Activated CD4-positive, CD25-positive, alpha-beta regulatory T cell (primary cell): Measurements from ENCODE around the gene LPO.

Experiments
- DNase-seq, 4 experiments: peaks; one replicate each; lab custom pipeline; 2025; lab: John Stamatoyannopoulos, UW

Gene LPO

GRCh38 chr17:58277802-58278595 lies 39.6 kb downstream of the LPO start:
- no peak for DNase-seq

- DNase-seq, result no peak
These were observed 40.3 kb downstream of the LPO start for GRCh38 chr17:58278661-58279015.

- DNase-seq, result no peak
These were observed 40.8 kb downstream of the LPO start for GRCh38 chr17:58279016-58279711.

- no peak for DNase-seq
These were observed 41.5 kb downstream of the LPO start for GRCh38 chr17:58279736-58280479.

GRCh38 chr17:58280480-58281217 lies 42.3 kb downstream of the LPO start, which contains the start of gene MPO:
MPO (minus strand) TSS chr17:58280935; CDS start chr17:58280758, 177 bp downstream.
- DNase-seq, result no peak

- no peak for DNase-seq
These were observed 43.2 kb downstream of the LPO start for GRCh38 chr17:58281511-58282011.

GRCh38 chr17:58282442-58282841 lies 44.1 kb downstream of the LPO start:
- no peak for DNase-seq

- no peak for DNase-seq
These were observed 45.6 kb downstream of the LPO start for GRCh38 chr17:58283674-58284612.

- no peak for DNase-seq
These were observed 46.4 kb downstream of the LPO start for GRCh38 chr17:58284613-58285421.

GRCh38 chr17:58285422-58285810 lies 47.0 kb downstream of the LPO start:
- no peak for DNase-seq

GRCh38 chr17:58289869-58290268 lies 51.5 kb downstream of the LPO start:
- DNase-seq, result no peak

- DNase-seq, result no peak
These were observed 52.9 kb downstream of the LPO start for GRCh38 chr17:58291246-58291645.

GRCh38 chr17:58294034-58294433 lies 55.6 kb downstream of the LPO start:
- no peak for DNase-seq

GRCh38 chr17:58300336-58300735 lies 62.0 kb downstream of the LPO start:
- DNase-seq, result no peak

- DNase-seq, result no peak
These were observed 63.2 kb downstream of the LPO start for GRCh38 chr17:58301504-58302150.

GRCh38 chr17:58302171-58302918 lies 64.0 kb downstream of the LPO start:
- DNase-seq, result no peak

GRCh38 chr17:58302919-58303585 lies 64.7 kb downstream of the LPO start:
- DNase-seq, result no peak
